COLO668 (cell line): ENCODE measurements around the gene FGF12.
A peak's percentile ranks its signal among the peaks of the same experiment; 100 is the strongest.

Experiments used
- DNase-seq: peaks from one replicate; lab custom pipeline; 2025; ENCODE audit not compliant: unreplicated experiment; lab: John Stamatoyannopoulos, UW

FGF12 gene

GRCh38 chr3:192505731-192506130, 221.6 kb downstream of the FGF12 start:
- no peak for DNase-seq

GRCh38 chr3:192501401-192501800, 225.9 kb downstream of the FGF12 start:
- no peak for DNase-seq

GRCh38 chr3:192496905-192497587, 230.3 kb downstream of the FGF12 start:
- DNase-seq: no peak

GRCh38 chr3:192494174-192494573, 233.2 kb downstream of the FGF12 start:
- DNase-seq: no peak

- DNase-seq: no peak
These were observed 236.6 kb downstream of the FGF12 start for GRCh38 chr3:192490720-192491119.

- DNase-seq: no peak
These were observed 237.8 kb downstream of the FGF12 start for GRCh38 chr3:192489579-192489978.

GRCh38 chr3:192487033-192487432, 240.3 kb downstream of the FGF12 start:
- no peak for DNase-seq

GRCh38 chr3:192482809-192483208, 244.5 kb downstream of the FGF12 start:
- DNase-seq: no peak

GRCh38 chr3:192482391-192482790, 244.9 kb downstream of the FGF12 start:
- DNase-seq: no peak

- DNase-seq: no peak
These were observed 245.7 kb downstream of the FGF12 start for GRCh38 chr3:192481638-192482037.

GRCh38 chr3:192467230-192468140, 259.9 kb downstream of the FGF12 start:
- DNase-seq: peak; percentile 42

- no peak for DNase-seq
These were observed 278.3 kb downstream of the FGF12 start for GRCh38 chr3:192449036-192449435.

- no peak for DNase-seq
These were observed 281.3 kb downstream of the FGF12 start for GRCh38 chr3:192445770-192446644.

- no peak for DNase-seq
These were observed 282.6 kb downstream of the FGF12 start for GRCh38 chr3:192444791-192445106.

- peak; percentile 26 for DNase-seq
These were observed 283.1 kb downstream of the FGF12 start for GRCh38 chr3:192444096-192444790.

- DNase-seq: no peak
These were observed 292.1 kb downstream of the FGF12 start for GRCh38 chr3:192435241-192435640.

- DNase-seq: no peak
These were observed 293.2 kb downstream of the FGF12 start for GRCh38 chr3:192434186-192434585.

GRCh38 chr3:192433704-192434103, 293.6 kb downstream of the FGF12 start:
- DNase-seq: no peak

- no peak for DNase-seq
These were observed 304.4 kb downstream of the FGF12 start for GRCh38 chr3:192422997-192423342.

GRCh38 chr3:192422321-192422996, 304.9 kb downstream of the FGF12 start:
- no peak for DNase-seq
